Endometrium (tissue), 2 donors: ENCODE data around the gene GMDS.

Source experiments
- FAIRE-seq: peaks from 2 replicates; lab custom pipeline; 2012; peaks lifted over from hg19 to GRCh38; lab: Jason Lieb, UNC
- donor health status: control.
- donor health status: control.

The GMDS gene

DNA sequence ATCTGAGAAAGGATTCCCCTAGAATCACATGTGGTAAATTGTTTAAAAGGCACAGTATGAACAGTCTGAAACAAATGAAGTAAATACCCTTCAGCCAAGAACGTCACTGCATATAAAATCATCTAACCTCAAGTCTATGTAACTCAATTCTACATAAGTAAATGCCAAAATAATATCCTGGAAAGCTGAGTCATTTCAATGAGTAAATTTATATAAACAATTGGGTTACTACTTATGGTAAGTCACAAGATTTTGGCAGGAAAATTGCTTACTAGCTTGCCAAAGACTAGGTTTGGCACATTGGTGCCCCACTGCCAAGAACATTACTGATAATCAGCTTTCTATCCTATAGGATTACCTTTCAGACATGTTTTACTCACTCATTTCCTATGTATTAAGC, 8.4 kb downstream of the GMDS start:
- FAIRE-seq: no peak

DNA sequence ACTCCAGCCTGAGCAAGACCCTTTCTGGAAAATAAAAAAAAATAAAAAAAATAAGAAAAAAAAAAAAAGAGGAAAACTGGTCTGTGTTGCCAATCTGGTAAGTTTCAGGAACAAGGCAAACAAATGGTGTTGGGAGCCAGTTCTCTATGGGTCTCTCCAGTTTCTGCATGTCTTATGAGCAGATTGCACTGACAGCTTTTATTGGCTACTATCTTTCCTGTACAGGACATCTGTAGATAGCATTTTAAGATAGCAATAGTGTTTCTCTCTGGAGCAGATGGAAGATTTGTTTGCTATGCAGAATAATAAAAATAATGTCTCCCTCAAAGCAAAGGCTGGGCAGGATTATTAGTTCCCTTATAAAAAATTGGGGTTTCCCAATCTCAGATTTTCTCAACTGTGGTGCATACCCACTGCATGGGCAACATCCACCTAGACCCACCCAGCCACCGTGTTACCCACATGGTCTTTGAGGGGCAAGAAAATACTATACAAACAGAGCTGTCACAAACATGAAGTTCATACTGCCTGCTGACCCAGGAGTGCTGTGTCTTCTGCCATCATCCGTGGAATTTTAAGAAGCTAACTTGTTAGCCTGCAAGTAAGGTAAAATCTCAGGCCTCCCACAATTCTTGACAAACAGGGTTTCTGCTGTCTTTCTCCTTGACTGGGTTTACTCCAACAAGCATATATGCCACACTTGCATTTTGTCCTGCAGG, 9.5 kb downstream of the GMDS start:
- no peak for FAIRE-seq

DNA sequence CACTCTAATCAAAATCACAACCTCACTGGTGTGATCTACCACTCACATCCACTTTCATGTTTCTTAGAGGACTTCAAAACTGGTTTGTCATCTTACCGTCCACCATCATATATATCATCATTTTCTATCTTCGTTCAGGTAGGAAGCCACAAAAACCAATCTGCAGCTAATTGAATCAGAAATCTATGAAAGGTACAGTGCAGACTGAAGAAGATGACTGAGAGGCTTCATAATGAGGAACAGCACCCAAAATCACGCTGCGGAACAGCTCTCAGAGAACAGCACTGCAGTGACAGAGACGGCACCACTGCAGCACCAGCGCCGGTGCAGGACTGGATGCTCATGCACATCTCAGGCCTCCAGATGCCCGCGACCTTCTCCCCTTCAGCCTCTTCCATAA, 13.0 kb downstream of the GMDS start:
- FAIRE-seq: no peak

DNA sequence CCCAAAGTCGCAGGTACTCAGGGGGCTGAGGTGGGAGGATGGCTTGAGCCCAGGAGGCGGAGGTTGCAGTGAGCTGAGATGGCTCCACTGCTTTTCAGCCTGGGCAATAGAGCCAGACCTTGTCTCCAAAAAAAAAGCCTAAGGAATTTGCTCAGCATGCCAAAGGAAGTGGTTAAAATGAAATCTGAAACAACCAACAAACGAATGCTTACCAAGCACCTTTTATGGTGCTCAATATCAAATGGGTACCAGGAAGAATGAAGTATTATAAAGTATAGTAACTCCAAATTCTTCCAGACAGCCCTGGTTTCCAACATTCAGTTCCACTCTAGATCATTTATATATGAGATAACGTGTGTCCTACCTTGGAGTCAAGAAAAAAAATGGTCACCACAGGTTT, 14.0 kb downstream of the GMDS start:
- FAIRE-seq: no peak

DNA sequence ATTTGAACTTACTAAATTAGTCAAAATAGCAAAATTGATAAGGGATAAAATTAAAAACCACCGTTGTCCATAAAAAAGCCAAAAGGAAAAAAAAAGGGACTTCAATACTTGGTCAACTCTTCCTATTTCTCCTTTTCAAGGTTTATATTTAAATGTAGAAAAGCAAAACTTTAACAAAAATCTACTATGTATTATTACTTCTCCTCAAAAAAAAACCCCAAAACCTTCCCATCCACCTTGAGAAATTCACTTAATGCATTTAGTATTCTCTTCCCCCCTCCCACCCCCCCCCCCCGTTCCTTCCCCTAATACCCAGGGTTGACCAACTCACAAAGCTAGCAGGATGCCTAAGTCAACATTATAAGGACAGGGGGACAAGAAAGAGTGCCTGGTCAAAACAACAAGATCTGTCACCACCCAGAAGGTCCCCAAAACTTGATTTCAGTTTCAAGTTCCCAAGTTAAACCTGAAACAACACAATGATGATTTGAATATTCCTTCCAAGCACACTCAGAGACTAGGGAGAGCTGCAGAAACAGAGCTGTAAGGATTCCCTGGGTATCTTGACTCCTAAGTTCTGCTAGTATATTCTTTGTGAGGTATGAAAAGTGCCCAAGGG, 14.6 kb downstream of the GMDS start:
- no peak for FAIRE-seq

DNA sequence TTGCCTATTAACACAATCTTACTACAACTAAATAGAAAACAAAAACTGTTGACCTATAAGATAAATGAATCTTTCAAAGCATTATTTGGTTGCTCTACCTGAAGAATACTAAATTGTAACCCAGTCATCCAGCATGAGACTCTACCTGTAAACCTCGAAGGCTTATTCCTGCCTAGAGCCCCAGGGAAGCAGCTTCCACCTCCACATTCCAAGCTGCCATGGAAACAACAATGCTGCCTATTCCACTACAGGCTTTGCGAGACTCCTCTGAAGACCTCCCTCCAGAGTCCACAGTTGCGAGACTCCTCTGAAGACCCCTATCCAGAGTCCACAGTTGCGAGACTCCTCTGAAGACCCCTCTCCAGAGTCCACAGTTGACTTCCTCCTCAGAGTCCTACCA, 15.7 kb downstream of the GMDS start:
- FAIRE-seq: no peak

DNA sequence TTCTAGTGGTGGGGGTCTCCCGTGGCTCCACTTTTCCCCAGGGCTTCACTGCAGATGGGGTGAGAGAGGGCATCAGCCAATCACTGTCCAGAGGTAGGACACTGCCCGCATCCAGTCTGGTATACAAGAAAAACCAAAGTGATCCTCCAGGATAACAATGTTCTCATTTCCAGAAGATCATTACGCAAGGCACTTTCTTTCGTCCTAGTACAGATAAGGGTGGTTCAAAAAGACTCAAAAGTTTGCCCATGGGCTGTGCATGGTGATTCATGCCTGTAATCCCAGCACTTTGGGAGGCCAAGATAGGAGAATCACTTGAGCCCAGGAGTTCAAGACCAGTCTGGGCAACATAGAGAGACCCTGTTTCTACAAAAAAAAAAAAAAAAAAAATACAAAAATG, 16.4 kb downstream of the GMDS start:
- FAIRE-seq: no peak

DNA sequence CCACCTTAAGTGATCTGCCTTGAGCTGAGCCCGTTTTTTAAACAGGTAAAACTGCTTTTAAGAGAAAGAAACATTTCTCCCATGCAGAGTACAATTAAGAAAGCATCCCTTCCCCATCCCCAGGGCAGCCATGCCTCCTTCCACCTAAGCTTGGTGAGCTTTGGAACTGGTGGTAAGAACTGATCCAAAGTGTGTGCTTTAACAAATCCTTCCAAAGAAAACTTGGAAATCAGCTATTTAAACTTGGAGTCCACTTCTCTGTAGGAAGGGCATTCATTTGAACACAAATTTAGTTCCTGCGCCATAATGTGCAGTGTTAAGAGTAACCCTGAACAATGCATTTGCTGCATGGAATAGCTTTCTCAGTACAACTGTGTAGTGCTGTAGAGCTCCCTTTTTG, 17.0 kb downstream of the GMDS start:
- FAIRE-seq: no peak

DNA sequence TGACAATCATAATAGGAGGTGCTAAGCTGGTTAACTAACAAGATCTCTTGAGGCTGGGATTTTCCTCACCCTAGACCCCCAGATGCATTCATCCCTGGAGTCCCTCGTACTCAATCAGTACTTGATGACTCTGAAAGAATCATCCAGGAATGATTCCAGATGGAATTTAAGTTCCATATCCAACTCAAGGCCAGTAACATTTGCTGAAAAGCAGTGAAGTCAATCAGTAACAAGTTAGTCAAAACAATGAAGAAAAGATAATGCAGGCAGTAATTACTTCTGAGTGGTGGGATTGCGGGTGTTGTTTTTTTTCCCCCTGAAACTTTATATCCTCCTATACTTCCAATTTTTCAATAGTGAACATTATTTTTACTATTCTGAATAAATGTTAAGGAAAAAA, 18.6 kb downstream of the GMDS start:
- FAIRE-seq: no peak

DNA sequence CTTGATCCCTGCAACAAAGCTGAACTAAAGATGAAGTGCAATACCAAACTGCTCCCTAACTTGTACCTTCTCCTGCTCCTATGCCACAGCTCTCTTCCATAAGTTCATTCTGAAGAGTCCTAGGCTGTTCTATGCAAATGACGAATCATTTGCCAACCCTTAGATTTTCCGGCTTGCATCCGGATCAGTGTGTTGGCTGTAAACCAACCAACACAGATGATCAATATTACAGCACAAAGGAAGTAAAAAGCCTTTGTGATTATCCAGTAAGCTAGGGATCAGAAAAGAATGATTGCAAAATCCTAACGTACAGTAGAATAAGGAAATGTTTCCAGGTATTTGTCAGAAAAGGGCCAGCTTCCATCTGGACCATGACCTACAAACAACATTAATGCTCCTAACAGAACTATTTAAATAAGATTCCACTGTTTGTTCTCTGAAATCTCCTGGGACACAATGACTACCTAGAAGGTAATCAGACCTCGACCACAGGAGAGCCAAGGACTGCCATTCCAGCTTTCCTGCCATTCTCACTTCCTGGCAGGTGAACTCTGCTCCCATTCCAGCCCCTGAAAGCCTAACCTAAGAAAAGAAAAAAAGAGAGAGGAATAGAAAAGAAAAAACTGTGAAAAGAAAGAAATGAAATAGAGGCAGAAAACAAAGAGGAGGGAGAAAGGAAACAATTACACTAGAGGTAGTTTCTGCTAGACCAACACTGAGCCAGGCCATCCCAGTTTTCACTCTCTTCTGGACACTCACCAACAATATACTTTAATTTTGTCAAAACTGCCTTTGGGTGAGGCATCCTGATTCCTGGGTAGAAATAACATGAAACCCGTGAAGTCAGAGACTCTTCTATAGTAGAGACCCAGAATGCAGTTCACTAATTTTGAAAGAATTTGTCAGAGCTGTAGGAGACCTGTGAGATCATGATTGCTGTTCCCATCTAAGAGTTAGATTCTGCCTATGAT, 19.7 kb downstream of the GMDS start:
- no peak for FAIRE-seq

DNA sequence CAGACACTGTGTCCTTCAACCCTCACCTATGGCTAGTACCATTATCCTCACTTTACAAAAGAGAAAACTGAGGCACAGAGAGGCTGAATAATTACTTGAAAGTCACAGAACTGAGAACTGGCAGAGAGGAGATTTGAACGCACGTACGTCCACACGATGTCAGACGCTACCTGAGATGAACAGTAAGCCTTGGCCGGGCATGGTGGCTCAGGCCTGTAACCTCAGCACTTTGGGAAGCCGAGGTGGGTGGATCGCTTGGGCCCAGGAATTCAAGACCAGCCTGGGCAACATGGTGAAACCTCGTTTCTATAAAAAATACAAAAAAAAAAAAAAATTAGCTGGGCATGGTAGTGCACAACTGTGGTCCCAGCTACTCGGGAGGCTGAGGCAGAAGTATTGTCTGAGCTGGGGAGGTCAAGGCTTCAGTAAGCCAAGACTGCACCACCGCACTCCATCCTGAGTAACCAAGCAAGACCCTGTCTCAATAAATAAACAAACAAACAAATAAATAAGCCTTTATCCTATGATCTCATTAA, 20.5 kb downstream of the GMDS start:
- no peak for FAIRE-seq

DNA sequence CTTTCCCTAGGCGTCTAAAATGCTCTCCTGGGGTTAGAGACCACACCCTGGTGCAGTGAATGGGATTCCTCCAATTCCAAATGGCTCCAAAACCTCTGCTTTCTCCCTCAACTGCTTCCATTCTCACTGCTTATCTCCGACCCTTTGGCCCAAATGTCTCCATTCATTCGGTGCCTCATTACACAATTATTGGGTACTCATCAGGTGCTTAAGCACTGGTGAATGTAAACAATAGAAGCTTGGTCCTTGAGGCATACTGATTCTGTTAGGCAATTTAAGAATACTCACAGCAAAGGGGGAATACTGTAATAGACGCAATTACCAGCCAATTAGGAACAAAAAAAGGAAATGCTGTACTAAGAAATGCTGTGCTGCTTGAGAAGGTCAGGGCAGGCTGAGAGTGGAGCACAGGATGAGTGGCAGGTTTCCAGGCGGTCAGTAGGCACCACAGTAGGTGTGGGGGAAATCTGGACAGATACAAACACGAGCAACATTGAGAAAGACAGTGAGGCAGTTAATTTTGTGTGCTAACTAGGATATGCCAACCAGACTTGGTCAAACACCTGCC, 23.0 kb downstream of the GMDS start:
- FAIRE-seq: no peak

DNA sequence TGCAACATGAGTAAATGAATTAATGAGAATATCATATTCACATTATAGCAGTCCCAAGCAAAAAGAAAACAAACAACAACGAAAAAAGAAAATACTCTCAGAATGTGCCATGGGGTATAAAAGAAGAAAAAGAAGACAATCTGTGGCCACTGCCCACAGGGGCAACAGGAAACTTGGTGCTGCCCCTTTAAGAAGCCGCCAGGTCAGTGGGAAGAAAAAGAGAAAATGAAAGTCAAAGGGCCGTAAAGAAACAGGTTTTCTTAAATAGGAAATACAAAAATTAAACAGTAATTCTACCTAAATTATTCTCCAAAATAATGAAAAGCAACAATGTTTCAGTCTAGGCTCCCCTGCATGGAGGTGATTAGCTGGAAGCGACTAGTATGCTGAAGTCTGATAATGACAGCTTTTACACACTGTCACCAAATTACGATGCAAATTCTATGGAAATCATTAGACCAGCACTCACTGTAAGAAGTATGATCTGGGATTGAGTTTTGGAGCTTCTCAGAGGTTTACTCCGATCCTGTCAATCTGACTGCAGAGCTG, 23.6 kb downstream of the GMDS start:
- FAIRE-seq: no peak

DNA sequence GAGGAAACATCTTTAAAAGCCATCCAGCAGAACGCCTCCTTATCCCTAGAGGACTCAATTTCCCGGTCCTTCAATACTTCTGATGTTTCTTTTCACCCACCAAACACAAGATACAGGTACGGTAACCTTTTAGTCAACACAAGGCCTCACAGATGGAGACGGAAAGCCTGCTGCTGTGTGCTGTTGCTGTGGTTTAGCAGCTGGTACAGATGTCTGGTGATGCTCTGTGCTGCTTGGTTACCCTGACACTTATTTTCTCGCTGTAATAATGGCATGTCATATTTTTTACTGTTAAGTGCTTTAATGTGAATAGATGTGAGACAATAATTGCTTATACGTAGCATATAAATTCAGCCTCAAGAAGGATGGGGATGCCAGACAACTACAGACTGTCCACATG, 25.3 kb downstream of the GMDS start:
- FAIRE-seq: no peak

DNA sequence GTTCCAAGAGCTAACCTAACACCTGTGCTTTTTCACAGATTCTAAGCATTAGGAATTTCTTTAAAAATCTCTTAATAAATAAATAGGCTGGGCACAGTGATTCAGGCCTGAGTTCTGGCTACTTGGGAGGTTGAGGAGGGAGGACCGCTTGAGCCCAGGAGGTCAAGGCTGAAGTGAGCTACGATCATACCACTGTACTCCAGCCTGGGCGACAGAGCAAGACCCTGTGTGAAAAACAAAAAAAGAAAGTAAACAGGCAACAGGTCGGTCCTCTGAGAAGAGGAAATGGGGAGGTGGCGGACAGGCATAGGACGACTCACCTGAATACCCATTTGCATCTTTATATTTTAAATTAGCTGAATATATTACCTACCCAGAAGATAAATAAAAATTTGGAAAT, 26.5 kb downstream of the GMDS start:
- no peak for FAIRE-seq

DNA sequence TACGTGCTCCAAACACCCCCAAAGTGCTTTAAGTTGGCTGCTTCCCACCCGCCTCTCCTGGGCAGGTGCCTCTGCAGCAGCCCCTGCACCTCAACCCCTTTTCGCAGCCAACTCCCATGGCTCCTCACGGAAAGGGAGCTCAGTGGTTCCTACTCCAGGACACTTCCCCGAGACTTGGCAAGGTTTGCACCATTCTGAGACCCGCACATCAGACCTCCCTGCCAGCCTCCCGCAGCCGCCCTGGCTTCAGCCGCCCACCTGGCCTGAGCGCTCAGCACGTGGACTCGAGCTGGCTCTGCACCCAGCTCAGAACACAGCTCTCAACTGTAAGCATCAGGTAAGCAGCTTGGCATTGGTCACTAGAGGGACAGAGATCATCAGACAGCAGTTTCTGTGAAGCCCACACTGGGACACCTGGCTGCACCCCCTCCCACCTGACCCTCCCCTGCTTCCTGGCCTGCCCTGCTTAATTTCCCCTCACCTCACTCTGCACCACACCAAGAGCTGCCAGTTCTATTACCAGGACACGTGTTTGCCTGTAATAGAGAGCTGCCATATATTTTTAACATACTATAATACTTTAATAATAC, 28.5 kb downstream of the GMDS start:
- no peak for FAIRE-seq

DNA sequence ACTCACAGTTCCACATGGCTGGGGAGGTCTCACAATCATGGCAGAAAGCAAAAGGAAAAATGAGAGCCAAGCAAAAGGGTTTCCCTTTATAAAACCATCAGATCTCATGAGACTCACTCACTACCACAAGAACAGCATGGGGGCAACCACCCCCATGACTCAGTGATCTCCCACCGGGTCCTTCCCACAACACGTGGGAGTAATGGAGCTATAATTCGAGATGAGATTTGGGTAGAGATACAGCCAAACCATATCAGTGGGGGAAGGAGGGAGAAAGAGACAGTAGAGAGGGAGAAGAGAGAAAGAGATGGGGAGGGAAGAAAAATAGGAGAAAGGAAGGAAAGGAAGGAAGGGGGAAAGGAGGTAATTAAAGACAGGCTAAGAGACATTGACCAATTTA, 30.1 kb downstream of the GMDS start:
- no peak for FAIRE-seq

DNA sequence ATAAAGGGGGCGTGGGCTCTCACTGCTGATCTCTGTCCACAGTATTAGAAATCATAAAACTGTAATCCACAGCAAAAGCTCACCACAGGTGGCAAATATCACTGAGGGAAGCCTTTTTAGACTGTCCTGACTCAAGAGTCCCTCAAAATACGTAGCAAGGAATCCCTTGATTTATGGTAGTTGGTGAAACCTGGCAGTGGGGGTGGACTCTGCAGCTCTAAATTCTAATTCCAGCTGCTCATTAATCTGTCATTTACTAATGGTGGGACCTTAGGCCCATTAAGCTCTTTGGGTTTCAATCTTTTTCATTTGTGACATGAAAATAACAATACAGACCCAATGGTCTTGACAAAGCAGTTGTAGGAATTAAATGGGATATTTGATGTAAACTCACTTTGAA, 32.3 kb downstream of the GMDS start:
- FAIRE-seq: no peak

DNA sequence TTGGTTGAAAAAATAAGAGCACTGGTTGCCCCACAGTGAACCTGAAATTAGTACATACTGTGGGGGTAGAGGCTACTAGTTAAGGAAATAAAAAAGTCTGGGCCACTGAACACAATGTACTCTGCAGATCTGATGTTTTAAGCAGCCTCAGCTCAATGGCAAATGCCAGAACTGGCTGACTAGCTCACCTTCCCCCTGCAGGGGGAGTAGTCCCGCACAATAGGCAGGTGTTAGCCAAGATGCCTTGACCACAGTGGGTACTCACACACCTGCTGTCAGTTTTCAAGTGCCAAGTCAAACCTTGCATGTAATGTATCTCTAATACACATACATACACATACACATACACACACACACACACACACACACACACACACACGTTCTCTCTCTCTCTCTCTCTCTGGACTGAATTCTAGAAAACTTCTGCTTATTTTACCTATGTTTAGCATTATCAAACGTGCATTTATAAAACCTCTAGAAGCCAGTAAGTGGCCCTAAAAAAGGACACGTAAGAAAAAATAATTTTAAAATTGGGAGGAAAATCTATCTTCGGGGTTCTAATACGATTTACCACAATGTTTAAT, 36.1 kb downstream of the GMDS start:
- FAIRE-seq: no peak

DNA sequence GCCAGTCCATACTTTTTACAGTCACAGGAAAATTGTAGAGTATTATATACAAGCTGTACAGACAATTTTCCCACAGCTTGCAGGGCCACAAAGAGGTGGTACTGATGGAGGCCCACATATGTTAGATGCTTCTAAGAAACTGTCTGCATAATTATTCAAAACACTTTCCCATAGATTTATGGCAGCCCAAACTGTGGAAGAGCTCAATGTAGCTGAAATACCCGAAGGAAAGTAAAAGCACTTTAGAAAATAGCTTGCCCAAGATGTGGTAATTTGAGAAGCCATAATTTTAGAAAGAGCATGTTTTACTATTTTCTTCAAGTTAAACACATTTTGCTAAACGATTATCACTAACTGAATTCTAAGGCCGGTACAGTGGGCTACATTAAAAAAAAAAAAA, 36.9 kb downstream of the GMDS start:
- no peak for FAIRE-seq

DNA sequence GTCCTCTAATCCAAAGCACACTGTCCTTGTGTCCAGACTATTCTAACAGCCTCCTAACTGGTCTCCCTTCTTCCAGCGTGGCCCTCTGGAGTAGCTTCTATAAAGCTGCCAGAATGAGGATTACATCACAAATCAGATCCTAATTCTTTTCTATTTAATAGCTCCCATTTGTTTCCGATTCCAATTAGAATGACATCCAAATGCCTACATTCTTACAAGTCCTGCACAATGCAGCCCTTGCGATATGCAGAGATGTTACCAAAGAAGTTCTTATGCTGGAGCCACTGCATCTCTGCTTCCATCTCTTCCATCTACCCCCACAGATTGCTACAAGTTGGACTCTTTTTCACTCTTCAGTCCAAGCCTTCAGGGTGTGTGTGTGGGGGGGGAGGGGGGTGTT, 40.0 kb downstream of the GMDS start:
- no peak for FAIRE-seq
